ENCODE results near the gene TMEM267.
"Not testable (repeated sequence)": the region's sequence is repeated elsewhere in the genome, so short reads cannot be mapped to it uniquely, and the experiment has no call there.

TMEM267 gene

DNA sequence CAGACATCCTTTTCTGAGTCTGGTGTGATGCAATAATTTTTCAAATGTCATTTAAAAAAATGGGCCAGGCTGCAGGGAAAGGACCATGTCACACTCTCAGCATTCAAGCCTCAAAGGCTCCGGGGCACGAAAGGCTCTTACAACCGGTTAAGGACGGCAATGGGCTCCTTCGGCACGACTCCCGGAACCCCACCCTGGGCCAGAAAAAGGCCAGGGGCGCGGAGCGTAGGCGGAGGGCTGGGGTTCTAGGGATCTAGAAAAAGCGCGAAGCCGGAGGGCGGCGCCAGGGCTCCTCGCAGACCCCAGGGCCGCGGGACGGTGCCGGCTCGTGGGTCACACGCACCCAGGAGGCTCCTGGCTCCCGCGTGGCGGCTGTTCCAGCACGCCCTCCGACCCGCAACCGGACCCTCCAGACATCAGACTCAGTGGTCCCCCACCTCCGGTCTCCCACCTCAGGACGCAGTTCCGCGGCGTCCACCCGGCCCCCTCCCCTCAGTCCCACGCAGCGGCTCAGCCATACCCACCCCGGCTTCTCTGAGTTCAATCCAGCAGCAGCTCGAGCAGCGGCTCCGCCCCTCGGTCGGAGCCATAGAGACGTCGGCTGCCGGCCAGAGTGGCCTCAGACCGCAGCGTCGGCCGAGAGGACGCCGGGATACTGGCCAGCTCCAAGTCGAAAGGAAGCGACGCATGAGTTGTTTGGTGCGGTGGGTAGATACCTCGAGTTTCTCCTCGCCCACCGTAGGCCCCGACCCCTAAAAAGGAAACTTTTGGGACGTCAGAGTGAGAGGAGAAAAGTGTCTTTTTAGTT is at the start of gene TMEM267:
Gene TMEM267 (minus strand): TSS at position 568 of the 808 bp plus-strand sequence. CDS start 29,896 bp downstream, outside the sequence.
- peak; percentile 91 for DNase-seq (ENCODE audit: low spot score)

DNA sequence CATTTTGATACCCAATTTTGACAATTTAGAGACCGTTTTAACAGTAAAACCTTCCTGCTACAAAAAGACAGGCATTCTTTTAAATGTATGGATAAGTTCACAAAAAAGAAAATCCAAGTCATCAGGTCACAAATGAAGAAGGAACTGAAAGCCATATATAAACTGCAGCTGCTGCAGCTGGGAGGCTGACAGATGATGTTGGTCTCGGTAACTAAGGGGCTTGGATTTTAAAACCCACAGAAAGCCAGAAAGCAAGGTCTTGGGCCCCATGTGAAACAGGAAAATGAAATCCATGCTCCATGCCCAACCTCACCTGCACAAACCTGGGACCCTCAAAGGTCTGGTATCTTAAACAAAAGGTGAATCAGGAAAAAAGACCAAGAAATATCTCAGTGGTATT is 47.0 kb upstream of the TMEM267 start:
- DNase-seq (ENCODE audit: low spot score) = no peak

DNA sequence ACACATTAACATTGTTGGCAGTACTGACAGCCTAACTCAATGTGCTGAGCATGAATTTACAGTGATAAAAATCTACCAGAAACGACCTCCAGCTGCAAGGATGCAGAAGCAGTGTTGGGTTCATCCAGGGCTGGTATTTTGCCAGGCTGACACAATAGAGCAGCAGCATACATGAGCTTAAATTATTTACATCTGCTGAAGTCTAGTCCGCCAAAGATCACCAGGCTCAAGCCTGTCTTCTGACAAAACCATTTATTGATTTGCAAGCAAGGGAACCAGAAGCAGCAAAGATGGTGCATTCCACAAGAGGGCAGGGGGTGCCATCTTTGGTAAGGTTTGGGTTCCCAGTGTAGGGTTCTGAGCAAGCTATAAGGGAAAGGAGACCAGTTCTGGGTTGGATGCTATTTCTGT is 40.0 kb upstream of the TMEM267 start:
- DNase-seq (ENCODE audit: low spot score) = no peak

DNA sequence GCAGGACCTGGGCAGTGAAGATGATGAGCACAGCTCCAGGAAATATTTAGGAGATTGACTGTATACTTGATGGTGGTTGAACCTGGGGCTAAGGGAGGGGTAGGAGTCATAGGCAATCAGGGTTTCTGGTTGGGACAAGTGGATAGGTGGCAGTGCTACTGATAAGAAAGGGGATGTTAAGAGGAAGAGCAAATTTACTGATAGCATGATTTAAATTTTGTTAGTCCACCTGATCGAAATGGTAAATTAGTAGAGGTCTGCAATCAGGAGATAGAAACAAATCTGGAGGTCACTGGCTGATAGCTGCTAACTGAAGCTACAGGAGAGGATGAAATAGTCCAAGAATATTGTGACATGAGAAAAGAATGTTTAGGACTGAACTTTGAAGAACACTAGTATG is 37.0 kb upstream of the TMEM267 start:
- no peak for DNase-seq (ENCODE audit: low spot score)

GRCh38 chr5:43515678-43516048 is 32.0 kb upstream of the TMEM267 start:
- DNase-seq (ENCODE audit: low spot score) = no peak

GRCh38 chr5:43514816-43515677 is 31.4 kb upstream of the TMEM267 start, which contains the start of gene C5orf34:
Gene C5orf34 (minus strand): TSS chr5:43515148. CDS start chr5:43509339, 5,809 bp downstream.
- DNase-seq (ENCODE audit: low spot score) = peak; percentile 97

GRCh38 chr5:43514471-43514815 is 30.8 kb upstream of the TMEM267 start:
- DNase-seq (ENCODE audit: low spot score) = no peak

DNA sequence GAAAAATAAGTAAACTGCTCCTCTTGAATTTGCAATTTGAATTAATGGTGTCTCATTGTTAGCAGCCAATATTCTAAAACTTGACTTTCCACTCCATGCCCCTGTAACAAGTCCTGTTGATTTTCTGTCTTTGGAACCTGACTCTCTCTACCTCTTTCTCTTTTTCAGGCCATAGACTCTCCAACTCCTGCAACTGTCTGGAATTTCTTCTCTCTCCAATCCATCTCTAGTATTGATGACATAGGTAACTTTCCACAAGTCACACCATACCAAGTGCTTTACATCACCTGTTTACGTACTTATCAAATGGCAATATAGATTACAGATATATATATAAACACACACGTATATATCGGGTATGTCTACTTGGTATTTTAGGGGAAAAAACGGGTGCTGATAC is 30.4 kb upstream of the TMEM267 start:
- DNase-seq (ENCODE audit: low spot score) = no peak

DNA sequence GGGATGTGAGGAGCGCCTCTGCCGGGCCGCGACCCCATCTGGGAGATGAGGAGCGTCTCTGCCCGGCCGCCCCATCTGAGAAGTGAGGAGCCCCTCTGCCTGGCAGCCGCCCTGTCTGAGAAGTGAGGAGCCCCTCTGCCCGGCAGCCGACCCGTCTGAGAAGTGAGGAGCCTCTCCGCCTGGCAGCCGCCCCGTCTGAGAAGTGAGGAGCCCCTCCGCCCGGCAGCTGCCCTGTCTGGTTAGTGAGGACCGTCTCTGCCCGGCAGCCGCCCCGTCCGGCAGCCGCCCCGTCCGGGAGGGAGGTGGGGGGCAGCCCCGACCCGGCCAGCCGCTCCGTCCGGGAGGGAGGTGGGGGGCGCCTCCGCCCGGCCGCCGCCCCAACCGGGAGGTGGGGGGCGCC is 27.4 kb upstream of the TMEM267 start:
- DNase-seq (ENCODE audit: low spot score) = not testable (repeated sequence)

DNA sequence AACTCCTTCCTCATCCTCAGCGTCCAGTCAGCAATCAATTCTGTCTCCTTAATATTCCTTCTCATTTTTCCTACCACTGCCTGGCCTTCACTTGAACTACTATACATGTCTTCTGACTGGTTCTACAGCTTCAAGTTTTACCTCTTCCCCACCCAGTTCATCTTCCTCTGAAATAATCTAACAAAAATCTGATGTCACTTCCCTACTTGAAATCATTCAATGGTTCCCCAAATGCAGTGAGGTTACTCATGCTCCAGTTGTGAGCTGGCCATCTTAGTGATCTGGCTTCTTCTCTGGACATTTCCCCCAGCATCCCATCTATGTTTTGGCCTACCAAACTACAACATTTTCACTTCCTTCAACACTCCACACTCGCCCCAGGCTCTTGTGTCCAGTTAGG is 14.9 kb upstream of the TMEM267 start:
- no peak for DNase-seq (ENCODE audit: low spot score)

GRCh38 chr5:43497311-43498104 is 13.8 kb upstream of the TMEM267 start:
- no peak for DNase-seq (ENCODE audit: low spot score)

- no peak for DNase-seq (ENCODE audit: low spot score)
Observed at GRCh38 chr5:43491326-43491725, 7.7 kb upstream of the TMEM267 start.

DNA sequence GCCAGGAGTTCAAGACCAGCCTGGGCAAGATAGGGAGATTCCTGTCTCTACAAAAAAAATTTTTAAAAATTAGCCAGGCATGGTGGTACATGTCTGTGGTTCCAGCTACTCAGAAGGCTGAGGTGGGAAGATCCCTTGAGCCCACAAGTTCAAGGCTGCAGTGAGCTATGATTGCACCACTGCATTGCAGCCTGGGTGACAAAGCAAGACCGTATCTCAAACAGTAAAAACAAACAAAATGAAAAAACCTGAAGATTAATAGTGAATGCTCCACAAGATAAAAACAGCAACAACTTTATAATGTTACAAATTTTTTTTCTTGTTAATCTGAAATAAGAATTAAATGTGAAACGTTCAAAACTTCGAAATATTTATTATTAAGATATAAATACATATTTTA is 2.7 kb upstream of the TMEM267 start:
- no peak for DNase-seq (ENCODE audit: low spot score)

GRCh38 chr5:43485406-43485805 is 1.7 kb upstream of the TMEM267 start:
- peak; percentile 11 for DNase-seq (ENCODE audit: low spot score)

GRCh38 chr5:43484106-43484849 is 613 bp upstream of the TMEM267 start:
- DNase-seq (ENCODE audit: low spot score) = peak; percentile 88

- no peak for DNase-seq (ENCODE audit: low spot score)
Observed at GRCh38 chr5:43482490-43483297, 971 bp downstream of the TMEM267 start.

DNA sequence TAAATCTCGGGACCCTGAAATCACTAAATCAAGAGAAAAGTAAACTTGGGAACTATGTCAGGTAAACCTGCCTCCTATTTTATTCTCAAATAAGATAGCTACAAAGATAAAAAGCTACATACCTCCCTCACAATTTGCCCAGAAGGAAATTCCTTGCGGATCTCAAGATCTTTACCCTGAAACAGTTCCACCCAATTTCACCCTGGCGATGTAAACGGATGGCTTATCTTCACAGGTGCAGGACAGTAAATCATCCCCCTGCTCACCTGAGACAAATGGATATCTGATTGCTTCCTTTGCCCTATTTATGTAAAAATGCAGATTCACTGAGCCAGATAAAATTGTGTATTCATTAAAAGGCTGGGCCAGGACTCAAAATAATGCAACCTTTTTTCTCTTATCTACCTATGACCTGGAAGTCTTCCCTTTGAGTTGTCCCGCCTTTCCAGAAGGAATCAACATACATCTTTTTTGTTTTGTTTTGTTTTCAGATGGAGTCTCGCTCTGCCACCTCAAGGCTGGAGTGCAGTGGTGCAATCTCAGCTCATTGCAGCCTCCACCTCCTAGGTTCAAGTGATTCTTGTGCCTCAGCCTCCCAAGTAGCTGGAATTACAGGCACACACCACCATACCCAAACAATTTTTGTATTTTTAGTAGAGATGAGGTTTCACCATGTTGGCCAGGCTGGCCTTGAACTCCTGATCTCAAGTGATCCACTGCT is 13.8 kb downstream of the TMEM267 start:
- DNase-seq (ENCODE audit: low spot score) = no peak

DNA sequence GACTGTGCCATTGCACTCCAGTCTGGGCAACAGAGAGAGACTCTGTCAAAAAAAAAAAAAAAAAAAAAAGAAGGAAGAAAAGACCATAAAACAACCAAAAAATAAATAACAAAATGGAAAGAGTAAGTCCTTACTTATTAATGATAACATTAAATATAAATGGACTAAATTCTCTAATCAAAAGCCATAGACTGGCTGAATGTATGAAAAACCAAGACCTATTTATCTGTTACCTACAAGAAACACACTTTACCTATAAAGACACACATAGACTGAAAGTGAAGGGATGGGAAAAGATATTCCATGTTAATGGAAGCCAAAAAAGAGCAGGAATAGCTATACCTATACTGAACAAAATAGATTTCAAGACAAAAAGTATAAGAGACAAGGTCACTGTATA is 16.6 kb downstream of the TMEM267 start:
- DNase-seq (ENCODE audit: low spot score) = no peak

- not testable (repeated sequence) for DNase-seq (ENCODE audit: low spot score)
Observed at GRCh38 chr5:43465455-43465854, 18.2 kb downstream of the TMEM267 start.

DNA sequence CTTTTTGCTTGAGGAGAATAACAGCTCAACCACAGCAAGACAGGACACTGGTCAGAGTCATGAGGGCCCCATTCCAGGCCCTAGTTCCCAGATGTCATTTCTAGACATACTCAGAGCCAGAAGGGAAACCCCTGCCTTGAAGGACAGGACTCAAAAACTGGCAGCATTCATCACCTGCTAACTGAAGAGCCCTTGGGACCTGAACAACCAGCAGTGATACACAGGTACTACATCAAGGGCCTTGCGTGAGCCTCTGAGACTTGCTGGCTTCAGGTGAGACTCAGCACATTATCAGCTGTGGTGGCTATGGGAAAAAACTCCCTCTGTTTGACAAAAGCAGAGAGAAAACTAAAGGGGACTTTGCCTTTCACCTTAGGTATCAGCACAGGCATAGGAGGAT is 22.6 kb downstream of the TMEM267 start:
- DNase-seq (ENCODE audit: low spot score) = no peak

Data from activated CD4-positive, alpha-beta T cell treated with anti-CD3 and anti-CD28 coated beads, Interleukin-2, Interleukin-4, amounts not matched to agents 100 ng/mL and 50 ng/mL, durations not matched to agents 16 hours and 8 hours (primary cell).